IPS-18c (cell line): ENCODE data around the gene NRF1.
"Not testable (repeated sequence)": the region's sequence is repeated elsewhere in the genome, so short reads cannot be mapped to it uniquely, and the experiment has no call there.

Source experiments
- H3K4me3 ChIP-seq: 2 replicates; pipeline ENCODE4 v1.7.0; 2013; ENCODE audit warnings: low read depth, mild to moderate bottlenecking, low read length, moderate library complexity; ENCODE audit not compliant: insufficient read depth
- H3K9me3 ChIP-seq: one replicate; pipeline ENCODE4 v1.6.1; 2013; ENCODE audit warnings: mild to moderate bottlenecking, low read length, moderate library complexity; ENCODE audit not compliant: control insufficient read depth, insufficient read depth

NRF1 gene

GRCh38 chr7:129611246-129612111 lies at the start of gene NRF1:
NRF1 (plus strand) TSS chr7:129611720; CDS start chr7:129657352, 45,632 bp downstream.
- Histone ChIP-seq H3K4me3 (peak within 1 kb of the TSS; percentile 93), H3K9me3 (no peaks in the 10 kb centered on the region)

- H3K4me3 ChIP-seq, H3K9me3 ChIP-seq: not testable (repeated sequence)
Measured at GRCh38 chr7:129566323-129566722, 45.2 kb upstream of the NRF1 start.

DNA sequence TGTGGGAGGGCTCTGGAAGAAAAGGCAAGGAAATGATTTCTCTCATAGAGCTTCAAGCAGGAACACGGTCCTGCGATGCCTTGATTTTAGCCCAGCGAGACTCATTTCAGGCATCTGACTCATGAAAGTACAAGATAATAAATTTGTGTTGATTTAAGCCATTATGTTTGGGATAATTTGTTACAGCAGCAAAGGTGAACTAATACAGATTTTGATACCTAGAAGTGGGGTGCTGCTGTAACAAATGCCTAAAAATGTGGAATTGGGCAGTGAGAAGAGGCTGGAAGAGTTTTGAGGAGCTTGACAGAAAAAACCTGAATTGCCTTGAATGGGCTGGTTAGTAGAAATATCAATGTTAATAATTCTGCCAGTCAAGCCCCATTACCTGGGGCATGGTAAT lies 44.1 kb upstream of the NRF1 start:
- Histone ChIP-seq H3K4me3 (no peak overlapping the region), H3K9me3 (peaks cover 6% of the 10 kb centered on the region)

- H3K9me3 ChIP-seq: peaks cover 6% of the 10 kb centered on the region
- no peak overlapping the region for H3K4me3 ChIP-seq
Measured at GRCh38 chr7:129568240-129568639, 43.3 kb upstream of the NRF1 start.

GRCh38 chr7:129569326-129569725 lies 42.2 kb upstream of the NRF1 start:
- Histone ChIP-seq H3K9me3 (peaks cover 6% of the 10 kb centered on the region), H3K4me3 (no peak overlapping the region)

- no peak overlapping the region for H3K4me3 ChIP-seq
- H3K9me3 ChIP-seq: peaks cover 7% of the 10 kb centered on the region
Measured at GRCh38 chr7:129569811-129570215, 41.7 kb upstream of the NRF1 start.

- Histone ChIP-seq H3K9me3 (peaks cover 8% of the 10 kb centered on the region), H3K4me3 (no peak overlapping the region)
Measured at GRCh38 chr7:129571201-129571600, 40.3 kb upstream of the NRF1 start.

GRCh38 chr7:129572205-129572604 lies 39.3 kb upstream of the NRF1 start:
- no peak overlapping the region for H3K4me3 ChIP-seq
- peaks cover 8% of the 10 kb centered on the region for H3K9me3 ChIP-seq

DNA sequence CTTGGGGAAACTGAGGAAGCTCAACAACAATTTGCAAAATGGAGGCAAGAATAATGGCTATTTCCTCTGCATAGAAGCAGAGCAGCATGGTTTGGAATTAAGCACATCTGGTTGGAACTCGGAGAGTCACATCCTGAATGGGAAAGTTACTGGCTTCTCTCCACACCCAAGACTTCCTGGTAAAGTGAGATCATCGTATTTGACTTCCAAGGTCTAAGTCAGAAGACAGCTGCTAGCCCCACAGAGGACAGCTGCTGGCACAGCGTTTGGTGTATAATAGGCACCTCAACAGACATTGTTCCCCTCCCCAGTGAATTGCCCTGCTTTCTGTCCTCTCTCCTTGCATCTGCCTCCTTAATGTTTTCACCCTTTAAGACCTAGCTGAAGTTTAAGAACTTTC lies 37.0 kb upstream of the NRF1 start:
- no peak overlapping the region for H3K4me3 ChIP-seq
- peaks cover 5% of the 10 kb centered on the region for H3K9me3 ChIP-seq

DNA sequence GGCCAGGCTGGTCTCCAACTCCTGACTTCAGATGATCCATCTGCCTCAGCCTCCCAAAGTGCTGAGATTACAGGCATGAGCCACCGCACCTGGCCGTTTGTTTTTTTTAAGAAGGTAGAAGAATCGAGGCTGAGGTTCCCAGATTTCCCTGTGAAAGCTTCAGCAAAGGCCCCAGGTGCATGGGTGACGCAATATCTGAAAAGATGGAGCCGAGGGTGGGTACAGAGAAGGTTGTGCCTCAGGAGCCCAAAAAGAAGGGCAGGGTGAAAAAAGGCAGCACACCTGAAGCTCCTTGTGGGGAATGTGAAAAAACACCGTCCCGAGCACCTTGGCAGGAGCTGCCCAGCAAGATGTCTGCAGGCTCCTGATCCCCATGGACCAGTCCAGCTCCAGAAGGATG lies 35.8 kb upstream of the NRF1 start:
- H3K4me3 ChIP-seq: no peak overlapping the region

GRCh38 chr7:129576138-129576537 lies 35.4 kb upstream of the NRF1 start:
- Histone ChIP-seq H3K9me3 (peaks cover 5% of the 10 kb centered on the region), H3K4me3 (no peak overlapping the region)

More for the DNA sequence above, 35.8 kb upstream of the NRF1 start:
- H3K9me3 ChIP-seq: peaks cover 5% of the 10 kb centered on the region

- Histone ChIP-seq H3K4me3 (no peak overlapping the region), H3K9me3 (peaks cover 5% of the 10 kb centered on the region)
Measured at GRCh38 chr7:129578829-129579228, 32.7 kb upstream of the NRF1 start.

DNA sequence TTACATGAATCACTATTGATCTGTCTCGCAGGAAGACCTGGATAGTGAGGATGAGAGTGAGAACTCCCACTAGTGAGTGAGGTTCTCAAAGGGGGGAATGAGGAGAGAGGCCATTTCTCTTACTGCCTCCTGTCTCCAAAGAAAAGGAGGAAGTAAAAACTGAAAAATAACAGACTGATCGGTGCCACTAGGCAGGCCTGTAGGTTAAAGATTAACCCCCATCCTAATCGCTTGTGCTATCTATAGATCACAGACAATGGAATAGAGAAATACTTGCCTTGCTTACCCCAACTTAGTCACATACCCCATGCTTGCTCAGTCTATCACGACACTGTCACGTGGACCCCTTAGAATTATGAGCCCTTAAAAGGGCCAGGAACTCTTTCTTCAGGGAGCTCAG lies 25.3 kb upstream of the NRF1 start:
- H3K4me3 ChIP-seq, H3K9me3 ChIP-seq: not testable (repeated sequence)

GRCh38 chr7:129588268-129588667 lies 23.3 kb upstream of the NRF1 start:
- Histone ChIP-seq H3K9me3 (no peaks in the 10 kb centered on the region), H3K4me3 (no peak overlapping the region)

- H3K9me3 ChIP-seq: no peaks in the 10 kb centered on the region
- no peak overlapping the region for H3K4me3 ChIP-seq
Measured at GRCh38 chr7:129591868-129592267, 19.7 kb upstream of the NRF1 start.

- not testable (repeated sequence) for H3K4me3 ChIP-seq, H3K9me3 ChIP-seq
Measured at GRCh38 chr7:129596386-129596785, 15.1 kb upstream of the NRF1 start.

- no peak overlapping the region for H3K4me3 ChIP-seq
Measured at GRCh38 chr7:129597672-129598071, 13.8 kb upstream of the NRF1 start.

DNA sequence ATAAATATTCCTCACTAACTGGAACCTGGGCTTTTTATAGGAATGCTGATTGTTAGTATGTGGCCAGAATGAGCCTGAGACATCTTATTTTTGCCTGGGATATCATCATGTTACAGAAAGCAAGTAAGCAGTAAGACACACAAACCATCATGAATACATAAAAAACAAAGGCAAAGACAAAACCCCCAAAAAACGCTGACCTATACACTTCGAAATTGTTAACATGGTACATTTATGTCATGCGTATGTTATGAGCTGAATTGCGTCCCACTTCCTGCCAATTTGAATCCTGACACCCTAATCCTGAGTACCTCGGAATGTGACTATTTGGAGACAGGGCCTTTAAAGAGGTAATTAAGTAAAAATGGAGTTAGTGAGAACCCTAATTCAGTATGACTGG lies 12.3 kb upstream of the NRF1 start:
- Histone ChIP-seq H3K4me3 (no peak overlapping the region), H3K9me3 (no peaks in the 10 kb centered on the region)

More at GRCh38 chr7:129597672-129598071, 13.8 kb upstream of the NRF1 start:
- no peaks in the 10 kb centered on the region for H3K9me3 ChIP-seq

- not testable (repeated sequence) for H3K9me3 ChIP-seq, H3K4me3 ChIP-seq
Measured at GRCh38 chr7:129603594-129603993, 7.9 kb upstream of the NRF1 start.
